GM19324 (cell line): ENCODE data around the gene MAP2.

Experiments used
- ATAC-seq: cut with Tn5 transposase; IDR thresholded peaks from one replicate; pipeline ENCODE4 v1.9.1; 2021; ENCODE audit warnings: mild to moderate bottlenecking, moderate library complexity; ENCODE audit not compliant: unreplicated experiment, low FRiP score

The MAP2 gene

DNA sequence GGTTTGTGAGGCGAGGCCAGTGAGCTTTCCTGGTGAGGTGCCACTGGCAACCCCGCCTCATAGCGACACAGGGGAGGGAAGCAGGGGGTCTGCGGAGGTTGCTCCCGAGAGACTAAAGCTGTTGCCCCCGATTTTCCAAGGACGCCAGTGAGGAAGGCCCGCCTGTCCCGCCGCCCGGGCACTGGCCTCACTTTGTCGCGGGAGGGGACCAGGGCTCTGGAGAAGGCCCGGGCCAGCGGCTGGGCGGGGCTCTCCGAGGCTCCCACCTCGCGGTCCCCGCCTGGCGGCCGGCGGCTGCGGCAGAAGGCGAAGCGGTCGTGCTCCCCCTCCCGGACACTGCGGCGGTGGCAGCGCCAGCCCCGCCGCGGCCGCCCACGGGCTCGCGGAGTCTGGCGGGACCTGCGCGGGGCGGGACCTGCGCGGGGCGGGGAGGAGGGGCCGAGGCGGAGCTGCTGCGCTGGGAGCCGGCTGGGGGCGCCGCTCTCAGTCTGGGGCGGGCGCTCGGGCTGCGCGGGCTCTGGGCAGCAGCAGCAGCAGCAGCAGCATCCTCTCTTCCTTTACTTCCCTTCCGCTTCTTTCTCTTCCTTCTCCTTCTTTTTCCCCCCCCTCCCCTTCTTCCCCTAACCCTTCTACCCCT lies at the start of gene MAP2:
Gene MAP2 (plus strand): TSS at position 486 of the 637 bp plus-strand sequence. CDS start 229,124 bp downstream, outside the sequence.
- ATAC-seq = peak; percentile 97

DNA sequence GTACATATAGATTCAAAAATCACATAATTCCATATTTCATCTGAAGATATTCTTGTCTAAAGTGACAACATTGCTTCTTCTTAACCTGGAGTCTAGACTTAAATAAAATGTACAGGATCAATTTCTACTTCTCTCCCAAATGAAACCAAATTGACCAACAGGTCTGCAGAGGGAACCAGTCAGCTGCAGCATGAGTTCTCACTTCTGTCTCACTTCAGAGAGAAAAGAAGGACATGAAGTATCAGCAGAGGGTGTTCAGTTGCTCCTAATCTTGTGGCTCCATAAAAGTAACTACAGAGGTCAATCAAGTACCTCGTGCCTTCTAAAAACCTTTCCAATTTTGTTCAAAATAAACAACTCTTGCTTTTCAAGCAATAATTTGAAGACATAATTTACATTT lies 47.2 kb upstream of the MAP2 start:
- no peak for ATAC-seq

DNA sequence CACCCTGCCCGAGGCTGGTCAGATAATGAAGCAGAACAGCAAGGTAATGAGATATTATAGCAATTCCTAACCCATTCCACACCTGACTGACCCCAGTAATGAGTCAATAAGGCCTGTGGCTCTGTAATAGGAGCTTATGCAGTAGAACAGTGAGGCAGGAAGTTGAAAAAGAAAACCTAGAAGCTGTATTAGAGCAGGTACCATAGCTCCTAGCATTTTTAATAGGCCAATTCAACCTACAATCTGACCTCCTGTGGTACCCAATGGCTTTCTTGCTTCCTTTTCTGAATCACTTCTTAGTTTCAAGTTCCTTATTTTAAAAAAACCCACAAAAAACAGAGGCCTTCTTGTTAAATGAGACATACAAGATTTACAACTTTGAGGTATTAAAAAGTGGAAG lies 43.6 kb upstream of the MAP2 start:
- ATAC-seq = peak; percentile 99

GRCh38 chr2:209381091-209381490 lies 42.8 kb upstream of the MAP2 start:
- no peak for ATAC-seq

- ATAC-seq = no peak
Measured at GRCh38 chr2:209382775-209383174, 41.1 kb upstream of the MAP2 start.

- ATAC-seq = no peak
Measured at GRCh38 chr2:209383212-209383611, 40.6 kb upstream of the MAP2 start.

DNA sequence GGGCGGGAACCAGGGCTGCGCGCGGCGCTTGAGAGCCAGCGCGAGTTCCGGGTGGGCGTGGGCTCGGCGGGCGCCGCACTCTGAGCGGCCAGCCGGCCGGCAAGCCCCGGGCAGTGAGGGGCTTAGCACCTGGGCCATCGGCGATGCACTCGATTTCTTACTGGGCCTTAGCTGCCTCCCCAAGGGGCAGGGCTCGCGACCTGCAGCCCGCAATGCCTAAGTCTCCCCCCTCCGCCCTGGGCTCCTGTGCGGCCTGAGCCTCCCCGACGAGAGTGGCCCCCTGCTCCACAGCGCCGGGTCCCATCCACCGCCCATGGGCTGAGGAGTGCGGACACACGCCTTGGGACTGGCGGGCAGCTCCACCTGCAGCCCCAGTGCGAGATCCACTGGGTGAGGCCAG lies 36.5 kb upstream of the MAP2 start:
- no peak for ATAC-seq

GRCh38 chr2:209388446-209389037 lies 35.3 kb upstream of the MAP2 start:
- ATAC-seq = no peak

DNA sequence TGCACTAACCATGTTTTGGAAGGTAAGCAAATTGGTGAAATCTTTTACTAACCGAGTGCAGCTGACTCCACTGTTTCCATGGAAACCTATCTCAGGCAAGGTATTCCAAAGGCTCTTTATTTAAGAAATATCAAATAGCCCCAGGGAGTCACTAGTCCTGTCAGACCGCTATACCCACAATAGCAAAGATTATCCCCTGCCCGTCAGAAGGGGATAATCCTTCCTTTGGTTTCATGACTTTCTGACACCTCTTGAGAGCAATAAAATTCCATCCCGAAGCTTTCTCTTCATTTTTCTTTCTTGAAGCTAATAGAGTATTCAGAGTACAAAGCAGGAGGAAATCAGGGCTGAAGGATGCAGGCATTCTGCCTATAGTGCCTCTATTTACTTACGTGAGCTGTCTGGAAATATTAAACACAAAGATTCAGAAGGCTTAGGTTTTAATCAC lies 34.7 kb upstream of the MAP2 start:
- no peak for ATAC-seq

GRCh38 chr2:209390839-209391238 lies 33.0 kb upstream of the MAP2 start:
- no peak for ATAC-seq

- ATAC-seq = no peak
Measured at GRCh38 chr2:209391776-209392401, 32.0 kb upstream of the MAP2 start.

DNA sequence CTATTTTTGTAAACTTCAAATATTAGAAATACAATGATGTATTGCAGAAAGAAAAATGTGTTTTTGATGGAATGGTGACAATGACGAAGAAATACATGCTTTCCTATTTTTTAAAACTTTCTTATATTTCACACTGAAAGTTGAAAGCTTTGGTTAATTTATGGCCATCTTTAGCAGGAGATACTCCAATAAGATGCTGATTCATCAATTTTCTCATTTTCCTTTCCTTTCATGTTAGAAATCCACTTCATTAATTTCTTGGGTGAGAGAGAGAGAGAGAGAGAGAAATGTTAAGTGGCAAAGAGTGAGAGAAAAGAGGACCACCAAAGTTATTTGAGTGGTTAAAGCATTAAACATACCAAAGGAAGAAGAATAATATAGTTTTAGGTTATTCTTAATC lies 28.6 kb upstream of the MAP2 start:
- no peak for ATAC-seq

DNA sequence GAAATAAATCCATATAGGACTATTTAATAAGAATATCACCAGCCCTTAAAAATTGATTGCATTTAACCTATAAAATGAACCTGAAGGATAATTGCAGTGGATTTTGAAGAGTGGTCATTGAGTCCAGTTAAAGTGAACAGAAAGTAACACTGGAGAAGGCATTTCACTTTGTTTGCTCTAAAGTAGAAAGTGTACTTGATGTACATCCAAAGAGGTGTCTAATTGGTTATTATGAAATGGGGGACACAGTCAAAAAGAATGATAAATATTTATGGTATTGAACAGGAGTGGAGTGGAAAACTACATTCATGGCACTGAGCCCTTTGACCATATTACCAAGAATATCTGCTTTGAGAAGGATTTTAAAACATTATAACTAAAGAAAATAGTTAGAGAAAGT lies 28.2 kb upstream of the MAP2 start:
- no peak for ATAC-seq

DNA sequence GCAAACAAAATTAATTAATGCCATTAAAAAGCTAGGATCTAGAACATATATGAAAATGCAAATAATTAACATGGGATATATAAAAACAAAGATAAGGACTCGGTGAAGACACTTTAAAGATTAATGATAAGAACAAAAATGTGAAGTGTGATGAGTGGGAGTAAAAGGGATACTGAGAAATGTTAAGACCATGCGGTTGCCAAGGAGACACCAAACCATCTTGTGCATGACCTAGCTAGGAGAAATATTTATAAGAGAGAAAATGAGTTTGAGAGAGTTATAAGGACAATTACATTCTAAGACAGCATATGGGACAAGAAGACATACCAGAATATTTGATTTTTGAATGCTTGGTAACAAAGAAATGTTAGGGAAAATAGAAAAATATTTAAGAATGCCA lies 25.4 kb upstream of the MAP2 start:
- ATAC-seq = no peak

GRCh38 chr2:209401788-209402187 lies 22.1 kb upstream of the MAP2 start:
- ATAC-seq = no peak

- no peak for ATAC-seq
Measured at GRCh38 chr2:209411296-209411695, 12.6 kb upstream of the MAP2 start.

GRCh38 chr2:209411718-209412117 lies 12.1 kb upstream of the MAP2 start:
- no peak for ATAC-seq

DNA sequence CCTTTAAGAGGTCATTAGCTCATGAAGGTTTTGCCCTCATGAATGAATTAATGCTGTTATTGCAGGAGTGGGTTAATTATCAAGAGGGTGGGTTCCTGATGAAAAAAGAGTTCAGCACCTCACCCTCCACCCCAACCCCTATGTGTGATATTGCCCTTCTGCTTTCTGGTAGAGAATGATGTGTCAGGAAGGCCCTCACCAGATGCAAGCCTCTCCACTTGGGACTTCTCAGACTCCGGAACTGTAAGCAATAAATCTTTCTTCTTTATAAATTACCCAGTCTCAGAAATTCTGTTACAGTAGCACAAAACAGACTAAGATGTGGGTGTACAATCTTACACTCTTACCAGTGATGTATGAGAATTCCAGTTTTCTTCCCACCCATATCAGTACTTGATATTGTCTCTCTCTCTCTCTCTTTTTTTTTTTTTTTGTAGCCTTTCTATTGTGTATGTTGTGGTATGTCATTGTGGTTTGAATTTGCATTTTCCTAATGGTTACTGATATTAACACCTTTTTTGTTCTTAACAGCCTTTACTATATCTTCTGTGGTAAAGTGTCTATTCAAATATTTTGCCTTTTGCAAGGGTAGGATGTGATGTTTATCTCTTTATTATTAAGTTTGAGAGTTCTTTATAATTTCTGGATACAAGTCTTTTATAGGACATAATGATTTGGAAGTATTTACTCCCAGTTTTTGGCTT lies 10.4 kb upstream of the MAP2 start:
- no peak for ATAC-seq

- no peak for ATAC-seq
Measured at GRCh38 chr2:209416913-209417312, 6.9 kb upstream of the MAP2 start.

- ATAC-seq = no peak
Measured at GRCh38 chr2:209422191-209422754, 1.6 kb upstream of the MAP2 start.

DNA sequence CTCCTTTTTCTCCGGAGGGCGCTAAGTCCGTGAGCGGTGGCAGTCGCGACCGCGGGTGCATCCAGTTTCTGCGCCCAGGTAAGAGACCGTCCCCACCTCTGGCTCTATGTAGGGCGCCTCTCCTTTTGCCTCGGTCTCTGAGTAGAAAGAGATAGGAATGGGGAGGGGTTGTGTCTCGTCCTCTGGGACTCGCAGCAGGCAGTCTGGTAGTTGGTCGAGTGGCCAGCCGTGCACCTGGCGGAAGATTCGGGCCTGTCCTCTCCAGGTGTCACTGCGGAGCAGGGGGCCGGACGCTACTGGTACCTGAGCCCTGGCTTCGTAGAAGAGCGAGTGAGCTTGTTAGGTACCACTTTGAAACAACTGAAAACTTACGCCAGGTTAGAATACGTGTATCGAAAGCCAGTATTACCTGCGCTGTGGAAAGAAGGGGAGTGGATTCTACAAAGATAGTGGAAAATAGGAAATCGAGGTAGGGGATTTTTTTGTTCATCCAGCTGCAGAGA lies 403 bp downstream of the MAP2 start:
- ATAC-seq = peak; percentile 26
